ENCODE measurements around the gene NRF1.

NRF1 gene

GRCh38 chr7:129762387-129762969 is 151.0 kb downstream of the NRF1 start:
- ChIA-PET POLR2A (no interaction called here), CTCF (interaction anchor here (1.2 kb wide), 1 partner anchor 7 kb away, joined by 4 read pairs; no protein-coding TSS in a partner anchor)
- TF ChIP-seq CTCF (IDR thresholded peaks at IDR 0.05; ENCODE audit: control extremely low read depth, extremely low read depth, low read depth, missing control alignments) = no peak
- DNase-seq (ENCODE audit: extremely low spot score) = no peak

GRCh38 chr7:129764247-129765084 is 152.9 kb downstream of the NRF1 start:
- DNase-seq (ENCODE audit: extremely low spot score) = no peak
- ChIA-PET POLR2A (no interaction called here), CTCF (interaction anchor here (1.0 kb wide), 1 partner anchor 246 kb away, joined by 3 read pairs; no protein-coding TSS in a partner anchor)
- TF ChIP-seq CTCF (IDR thresholded peaks at IDR 0.05; ENCODE audit: control extremely low read depth, extremely low read depth, low read depth, missing control alignments) = no peak

- ChIA-PET POLR2A (no interaction called here), CTCF (no interaction called here)
- DNase-seq (ENCODE audit: extremely low spot score) = no peak
- TF ChIP-seq CTCF (IDR thresholded peaks at IDR 0.05; ENCODE audit: control extremely low read depth, extremely low read depth, low read depth, missing control alignments) = no peak
Measured at GRCh38 chr7:129765352-129765751, 153.8 kb downstream of the NRF1 start.

- ChIA-PET CTCF (no interaction called here), POLR2A (interaction anchor here (0.7 kb wide), 1 partner anchor 33 kb away, joined by 5 read pairs; no protein-coding TSS in a partner anchor)
- TF ChIP-seq CTCF (IDR thresholded peaks at IDR 0.05; ENCODE audit: control extremely low read depth, extremely low read depth, low read depth, missing control alignments) = no peak
- no peak for DNase-seq (ENCODE audit: extremely low spot score)
Measured at GRCh38 chr7:129767120-129768015, 155.8 kb downstream of the NRF1 start.

GRCh38 chr7:129768614-129769399 is 157.3 kb downstream of the NRF1 start:
- ChIA-PET CTCF (interaction anchor here (1.4 to 1.8 kb wide), 2 partner anchors 7 to 9 kb away, joined by 4 to 7 read pairs; no protein-coding TSS in a partner anchor), POLR2A (interaction anchor here (0.6 kb wide), 1 partner anchor 110 kb away, joined by 7 read pairs; no protein-coding TSS in a partner anchor)
- TF ChIP-seq CTCF (IDR thresholded peaks at IDR 0.05; ENCODE audit: control extremely low read depth, extremely low read depth, low read depth, missing control alignments) = no peak
- no peak for DNase-seq (ENCODE audit: extremely low spot score)
